HEK293 (cell line): ENCODE data around the gene SP3.
A peak's percentile ranks its signal among the peaks of the same experiment; 100 is the strongest.

Source experiments
- CTCF ChIA-PET: fragments of 350-600 bp; formaldehyde crosslinking; extraction: SDS; loops from one replicate; lab custom pipeline; 2021; ENCODE audit warnings: antibody characterized with exemption; lab: Yijun Ruan, JAX
- POLR2A ChIA-PET: fragments of 300-600 bp; formaldehyde crosslinking; extraction: SDS; loops from one replicate; lab custom pipeline; 2020; ENCODE audit warnings: antibody characterized with exemption, inconsistent platforms; lab: Yijun Ruan, JAX
- H3K27ac ChIP-seq: fragments of 200-500 bp; sonication (Bioruptor generic); 2 replicates; pipeline ENCODE4 v1.5.1; 2014; ENCODE audit warnings: low read depth, low read length, control low read depth, inconsistent platforms; ENCODE audit errors: extremely low read depth
- H3K36me3 ChIP-seq, 2 experiments: fragments of 200-500 bp in 1 of 2; sonication (Bioruptor generic) in 1 of 2; 1 replicate in 1 of 2; 2 replicates in 1 of 2; pipeline ENCODE4 v1.5.1; 2014 to 2017; ENCODE audit warnings: inconsistent platforms in 2 of 2, low read length in 2 of 2; ENCODE audit not compliant: control insufficient read depth in 2 of 2, insufficient read depth in 1 of 2
- H3K4me1 ChIP-seq: fragments of 200-500 bp; sonication (Bioruptor generic); 2 replicates; pipeline ENCODE4 v1.5.1; 2014; ENCODE audit warnings: mild to moderate bottlenecking, low read length, inconsistent platforms; ENCODE audit not compliant: control insufficient read depth, insufficient read depth
- H3K4me3 ChIP-seq: 2 replicates; pipeline ENCODE4 v1.5.1; 2011; ENCODE audit warnings: low read depth, mild to moderate bottlenecking, control low read depth, low read length, moderate library complexity
- H3K9me3 ChIP-seq: fragments of 200-500 bp; sonication (Bioruptor generic); 2 replicates; pipeline ENCODE4 v1.5.1; 2014; ENCODE audit warnings: low read depth, low read length, inconsistent platforms; ENCODE audit not compliant: control insufficient read depth, insufficient read depth
- PRDM6 ChIP-seq: fragments of 450-650 bp; formaldehyde crosslinking; IDR thresholded peaks from 2 replicates; pipeline ENCODE4 v1.5.1; 2017; ENCODE audit warnings: missing biosample characterization, missing genetic modification characterization
- SCRT2 ChIP-seq: fragments of 450-650 bp; formaldehyde crosslinking; IDR thresholded peaks from 2 replicates; pipeline ENCODE4 v1.5.1; 2016; ENCODE audit warnings: missing biosample characterization, missing genetic modification characterization
- SETDB1 ChIP-seq: IDR thresholded peaks from one replicate; pipeline ENCODE4 v1.6.1; 2017; ENCODE audit warnings: mild to moderate bottlenecking, low read length, moderate library complexity, mixed read lengths; ENCODE audit not compliant: insufficient read length
- ZBTB48 ChIP-seq: fragments of 450-650 bp; formaldehyde crosslinking; IDR thresholded peaks from 2 replicates; pipeline ENCODE4 v1.5.1; 2016; ENCODE audit warnings: missing biosample characterization, missing genetic modification characterization
- ZBTB6 ChIP-seq: fragments of 450-650 bp; formaldehyde crosslinking; IDR thresholded peaks from 2 replicates; pipeline ENCODE4 v1.5.1; 2017; ENCODE audit warnings: missing biosample characterization, missing genetic modification characterization
- ZNF2 ChIP-seq: fragments of 450-650 bp; formaldehyde crosslinking; IDR thresholded peaks from 2 replicates; pipeline ENCODE4 v1.5.1; 2016; ENCODE audit warnings: missing biosample characterization, missing genetic modification characterization
- ZNF354C ChIP-seq: fragments of 450-650 bp; formaldehyde crosslinking; IDR thresholded peaks from 2 replicates; pipeline ENCODE4 v1.5.1; 2016; ENCODE audit warnings: missing biosample characterization, missing genetic modification characterization, low read depth, borderline replicate concordance
- ZNF423 ChIP-seq: fragments of 450-650 bp; formaldehyde crosslinking; IDR thresholded peaks from 2 replicates; pipeline ENCODE4 v1.5.1; 2016; ENCODE audit warnings: missing biosample characterization, missing genetic modification characterization
- ZNF518A ChIP-seq: fragments of 450-650 bp; formaldehyde crosslinking; conservative IDR thresholded peaks from 2 replicates; pipeline ENCODE4 v1.5.1; 2016; ENCODE audit warnings: low read depth, missing biosample characterization, missing genetic modification characterization
- ZNF623 ChIP-seq: fragments of 450-650 bp; formaldehyde crosslinking; IDR thresholded peaks from 2 replicates; pipeline ENCODE4 v1.5.1; 2016; ENCODE audit warnings: missing biosample characterization, missing genetic modification characterization
- ZNF785 ChIP-seq: fragments of 450-650 bp; formaldehyde crosslinking; IDR thresholded peaks from 2 replicates; pipeline ENCODE4 v1.5.1; 2016; ENCODE audit warnings: missing biosample characterization, missing genetic modification characterization
- ZNF843 ChIP-seq: fragments of 450-650 bp; formaldehyde crosslinking; IDR thresholded peaks from 2 replicates; pipeline ENCODE4 v1.5.1; 2016; ENCODE audit warnings: missing biosample characterization, missing genetic modification characterization

SP3 gene

GRCh38 chr2:173972165-173972564 is 7.0 kb upstream of the SP3 start:
- ChIA-PET POLR2A (no interaction called here), CTCF (no interaction called here)
- no peaks in the 10 kb centered on the region for H3K9me3 ChIP-seq
- no peaks in the 10 kb centered on the region for H3K4me1 ChIP-seq
- no peak overlapping the region for H3K4me3 ChIP-seq
- H3K36me3 ChIP-seq = no peaks in the 10 kb centered on the region
- no peak for TF ChIP-seq ZNF423 (tag by site-specific recombination)
- TF ChIP-seq ZNF843 (tag by site-specific recombination) = no peak
- no peak for TF ChIP-seq ZNF785 (tag by site-specific recombination)
- H3K27ac ChIP-seq = no peak overlapping the region

GRCh38 chr2:173970516-173970924 is 5.3 kb upstream of the SP3 start:
- peaks cover 4% of the 10 kb centered on the region; the same call in 1 of the 2 replicates for H3K4me1 ChIP-seq
- CTCF ChIA-PET = interaction anchor here (0.6 to 1.6 kb wide), 4 partner anchors 26 to 449 kb away, joined by 3 to 4 read pairs (median 3); no protein-coding TSS in a partner anchor
- POLR2A ChIA-PET = interaction anchor here (1.1 kb wide), 1 partner anchor 10 kb away, joined by 3 read pairs; no protein-coding TSS in a partner anchor

GRCh38 chr2:173969886-173970285 is 4.7 kb upstream of the SP3 start:
- POLR2A ChIA-PET = no interaction called here
- Histone ChIP-seq H3K36me3 (no peaks in the 10 kb centered on the region), H3K4me1 (peaks cover 4% of the 10 kb centered on the region; the same call in 1 of the 2 replicates), H3K4me3 (no peak overlapping the region), H3K27ac (no peak overlapping the region), H3K9me3 (no peaks in the 10 kb centered on the region)
- CTCF ChIA-PET = interaction anchor here (0.7 to 1.6 kb wide), 3 partner anchors 10 to 71 kb away, joined by 3 to 4 read pairs (median 3); no protein-coding TSS in a partner anchor
- TF ChIP-seq ZNF2 (tag by site-specific recombination) (no peak), ZNF354C (tag by site-specific recombination) (no peak), SETDB1 (no peak), ZBTB48 (tag by site-specific recombination) (no peak), ZNF623 (tag by site-specific recombination) (no peak)

More at GRCh38 chr2:173970516-173970924, 5.3 kb upstream of the SP3 start:
- no peaks in the 10 kb centered on the region for H3K9me3 ChIP-seq
- H3K36me3 ChIP-seq = no peaks in the 10 kb centered on the region
- H3K27ac ChIP-seq = no peak overlapping the region
- no peak for TF ChIP-seq ZBTB6 (tag by site-specific recombination)
- TF ChIP-seq PRDM6 (tag by site-specific recombination) = peak; percentile 50
- TF ChIP-seq, all 188 proteins: peak for 1
- no peak overlapping the region for H3K4me3 ChIP-seq

- Histone ChIP-seq H3K9me3 (no peaks in the 10 kb centered on the region), H3K27ac (no peak overlapping the region), H3K36me3 (no peaks in the 10 kb centered on the region), H3K4me1 (peaks cover 4% of the 10 kb centered on the region; the same call in 1 of the 2 replicates), H3K4me3 (no peak overlapping the region)
- POLR2A ChIA-PET = interaction anchor here (0.5 kb wide), 1 partner anchor 10 kb away, joined by 3 read pairs; no protein-coding TSS in a partner anchor
- CTCF ChIA-PET = no interaction called here
- TF ChIP-seq SCRT2 = peak; percentile 49; the same call in 1 of the 2 replicates
- TF ChIP-seq ZNF518A (tag by site-specific recombination) = no peak
Observed at GRCh38 chr2:173968551-173968950, 3.4 kb upstream of the SP3 start.
